Femur (tissue), 1 donor: Measurements from ENCODE around the gene CDC7.
"Not testable (repeated sequence)": the region's sequence is repeated elsewhere in the genome, so short reads cannot be mapped to it uniquely, and the experiment has no call there.

Experiments
- DNase-seq: peaks from one replicate; pipeline ENCODE4 v3.0.0-alpha.2; 2017

CDC7 gene

GRCh38 chr1:91500756-91501522 lies at the start of gene CDC7:
Gene CDC7 (plus strand): TSS chr1:91500851. CDS start chr1:91501717, 866 bp downstream.
- DNase-seq = peak; percentile 97

GRCh38 chr1:91454136-91454535 lies 46.5 kb upstream of the CDC7 start:
- no peak for DNase-seq

- DNase-seq = no peak
Observed at GRCh38 chr1:91455334-91455733, 45.3 kb upstream of the CDC7 start.

- DNase-seq = no peak
Observed at GRCh38 chr1:91455896-91456295, 44.8 kb upstream of the CDC7 start.

GRCh38 chr1:91465350-91465749 lies 35.3 kb upstream of the CDC7 start:
- DNase-seq = not testable (repeated sequence)

GRCh38 chr1:91476533-91477217 lies 24.0 kb upstream of the CDC7 start:
- no peak for DNase-seq

GRCh38 chr1:91487469-91487868 lies 13.2 kb upstream of the CDC7 start:
- no peak for DNase-seq

- no peak for DNase-seq
Observed at GRCh38 chr1:91490501-91490900, 10.2 kb upstream of the CDC7 start.

GRCh38 chr1:91498035-91498434 lies 2.6 kb upstream of the CDC7 start:
- no peak for DNase-seq

- no peak for DNase-seq
Observed at GRCh38 chr1:91498498-91499245, 2.0 kb upstream of the CDC7 start.

GRCh38 chr1:91499346-91499745 lies 1.3 kb upstream of the CDC7 start:
- no peak for DNase-seq

- no peak for DNase-seq
Observed at GRCh38 chr1:91499904-91500755, 521 bp upstream of the CDC7 start.

- DNase-seq = no peak
Observed at GRCh38 chr1:91501523-91501851, 836 bp downstream of the CDC7 start.

- DNase-seq = no peak
Observed at GRCh38 chr1:91501971-91502671, 1.5 kb downstream of the CDC7 start.

GRCh38 chr1:91502672-91503184 lies 2.1 kb downstream of the CDC7 start:
- no peak for DNase-seq

GRCh38 chr1:91503332-91503900 lies 2.8 kb downstream of the CDC7 start:
- no peak for DNase-seq

GRCh38 chr1:91503975-91504530 lies 3.4 kb downstream of the CDC7 start:
- DNase-seq = no peak

GRCh38 chr1:91505086-91505485 lies 4.4 kb downstream of the CDC7 start:
- no peak for DNase-seq

GRCh38 chr1:91506071-91506470 lies 5.4 kb downstream of the CDC7 start:
- DNase-seq = no peak

GRCh38 chr1:91507328-91507727 lies 6.7 kb downstream of the CDC7 start:
- no peak for DNase-seq

GRCh38 chr1:91510754-91511153 lies 10.1 kb downstream of the CDC7 start:
- no peak for DNase-seq
